Stomach (tissue), 4 donors: Measurements from ENCODE around the gene CHEK1.

ENCODE experiments used
- CTCF ChIP-seq, 7 experiments: fragments of 450-650 bp in 4 of 7; fragments of 200-600 bp in 3 of 7; sonication (generic) in 3 of 7; IDR thresholded peaks; one replicate each; pipeline ENCODE4 v1.5.1; 2016 to 2019; ENCODE audit warnings: antibody characterized with exemption in 7 of 7, control low read depth in 2 of 7, mild to moderate bottlenecking in 1 of 7
- EP300 ChIP-seq: sonication (generic); formaldehyde crosslinking; IDR thresholded peaks from one replicate; pipeline ENCODE4 v1.6.1; 2017; ENCODE audit warnings: antibody characterized with exemption
- POLR2A ChIP-seq, 4 donors: fragments of 450-650 bp; IDR thresholded peaks; one replicate each; pipeline ENCODE4 v1.6.1; 2016; ENCODE audit warnings: antibody characterized with exemption in 4 of 4, control low read depth in 2 of 4, mild to moderate bottlenecking in 1 of 4, moderate library complexity in 1 of 4
- POLR2AphosphoS5 ChIP-seq, 3 donors: sonication (generic); formaldehyde crosslinking; IDR thresholded peaks; one replicate each; pipeline ENCODE4 v1.6.1; 2016; ENCODE audit warnings: antibody characterized with exemption in 3 of 3

- no peak for TF ChIP-seq CTCF (IDR thresholded peaks at IDR 0.05)
- TF ChIP-seq POLR2A (IDR thresholded peaks at IDR 0.05) = no peak
- no peak for TF ChIP-seq POLR2AphosphoS5 (IDR thresholded peaks at IDR 0.05)
- TF ChIP-seq EP300 = no peak
These were observed 21.8 kb upstream of the CHEK1 start for GRCh38 chr11:125603207-125603606.
